Pancreas (tissue), 10 donors: Measurements from ENCODE around the gene CCR4. TPM values are rescaled to one million over a fixed set of nuclear protein-coding genes. Genes with fewer than 3 reads are reported as not detected.

Source experiments
- ATAC-seq, 4 donors: fragments of 200-7000 bp; cut with Tn5 transposase; one replicate each; pipeline versions ENCODE4 v1.8.0 to v1.9.1; 2020; ENCODE audit warnings: mild to moderate bottlenecking in 4 of 4, moderate library complexity in 4 of 4
- DNase-seq, 6 donors: peaks; one replicate each; pipeline ENCODE4 v3.0.0-alpha.2; 2020
- FAIRE-seq: peaks from 2 replicates; lab custom pipeline; 2012; peaks lifted over from hg19 to GRCh38; lab: Jason Lieb, UNC
- H3K27ac ChIP-seq, 4 donors: fragments of 200-600 bp; sonication (generic); 1 replicate in 3 of 4; 2 replicates in 1 of 4; pipeline versions ENCODE4 v1.5.0 to v1.8.0; 2020
- H3K27me3 ChIP-seq, 4 donors: fragments of 200-600 bp; one replicate each; pipeline ENCODE4 v1.8.0; 2021
- H3K36me3 ChIP-seq, 3 donors: fragments of 200-600 bp; sonication (generic) in 1 of 3; one replicate each; pipeline versions ENCODE4 v1.5.0 to v1.8.0; 2020 to 2021
- H3K4me1 ChIP-seq, 3 donors: fragments of 200-600 bp; one replicate each; pipeline ENCODE4 v1.8.0; 2021
- H3K4me3 ChIP-seq, 4 donors: fragments of 200-600 bp; sonication (generic) in 2 of 4; one replicate each; pipeline versions ENCODE4 v1.5.0 to v1.8.0; 2020 to 2021
- H3K9me3 ChIP-seq, 4 donors: fragments of 200-600 bp; one replicate each; pipeline ENCODE4 v1.8.0; 2021
- CTCF ChIP-seq, 4 donors: fragments of 200-600 bp; sonication (generic) in 3 of 4; IDR thresholded peaks; one replicate each; pipeline versions ENCODE4 v1.5.0 to v1.8.0; 2021; ENCODE audit warnings: antibody characterized with exemption in 4 of 4
- WGBS, 2 donors: extraction: QIAGEN DNeasy Blood & Tissue Kit; methylation state at CpG; one replicate each; pipeline ENCODE4 v1.1.7; 2013; 5-methylcytosine and 5-hydroxymethylcytosine counted together
- intact Hi-C, 3 donors: fragments of 100-400 bp; cut with DNase I; formaldehyde crosslinking; loops; one replicate each; pipeline versions ENCODE4 v1.11.1 to v1.14.2; 2022
- polyA plus RNA-seq, 2 donors: library from polyadenylated mRNA; stranded (reverse); fragments of 200-250 nt; gene quantifications; one replicate each; pipeline ENCODE4 v1.2.3, GENCODE V29; 2013
- total RNA-seq, 6 donors: library from RNA; stranded (reverse); fragmentation: NEBNext Ultra II Directional in 4 of 6; extraction: Animal tissue kit (Norgen Biotek cat#: 25700) in 4 of 6; gene quantifications; one replicate each; pipeline versions ENCODE4 v1.2.1 to v1.2.4, GENCODE V29; 2021 to 2023
- donor health status: healthy with polysubstance abuse.
- donor health status: DM: no; HTN: no; CAD: no; lungs with moderate emphysema.
- donor health status: DM: no; HTN: no; CAD: no.
- donor health status: control.
- donor health status: control.
- donor health status: Bipolar disorder and iron deficiency.
- donor health status: DM: yes; HTN: yes; CAD: no.
- donor health status: DM: no; HTN: no; CAD: no.
- donor health status: DM: no; HTN: no; CAD: no.
- donor health status: DM: yes; HTN: yes; CAD: no.

Gene CCR4
- total and polyA plus RNA-seq, 8 donors: 0.06 to 0.25 (median 0.09) TPM; not detected in 4

- TF ChIP-seq CTCF (IDR thresholded peaks at IDR 0.05): no peak
- WGBS, 2 donors: 80 to 83% methylated on average over 4 of the region's 4 CpGs
- intact Hi-C loops: no loop called here
- Histone ChIP-seq H3K4me3 (no peak overlapping the region), H3K36me3 (no peaks in the 10 kb centered on the region), H3K4me1 (no peaks in the 10 kb centered on the region), H3K9me3 (no peaks in the 10 kb centered on the region), H3K27me3 (no peaks in the 10 kb centered on the region), H3K27ac (no peak overlapping the region)
- no peak for ATAC-seq
- no peak for FAIRE-seq
- no peak for DNase-seq
Measured at GRCh38 chr3:32995098-32995497, 43.7 kb downstream of the CCR4 start.

- H3K36me3 ChIP-seq: no peaks in the 10 kb centered on the region
- intact Hi-C loops: no loop called here
- H3K9me3 ChIP-seq: no peaks in the 10 kb centered on the region
- 71 to 78% methylated on average over 5 of the region's 5 CpGs for WGBS, 2 donors
- no peak for TF ChIP-seq CTCF (IDR thresholded peaks at IDR 0.05)
- no peak for FAIRE-seq
- no peak overlapping the region for H3K4me3 ChIP-seq
- H3K27ac ChIP-seq: no peak overlapping the region
- no peaks in the 10 kb centered on the region for H3K27me3 ChIP-seq
- no peaks in the 10 kb centered on the region for H3K4me1 ChIP-seq
- no peak for ATAC-seq
- DNase-seq: no peak
Measured at GRCh38 chr3:32996048-32996754, 44.8 kb downstream of the CCR4 start.

- no peak overlapping the region for H3K27ac ChIP-seq
- H3K9me3 ChIP-seq: no peaks in the 10 kb centered on the region
- no peak for FAIRE-seq
- 87 to 93% methylated on average over 2 of the region's 2 CpGs for WGBS, 2 donors
- H3K4me1 ChIP-seq: no peaks in the 10 kb centered on the region
- intact Hi-C loops: no loop called here
- ATAC-seq: no peak
- H3K4me3 ChIP-seq: no peak overlapping the region
- no peaks in the 10 kb centered on the region for H3K36me3 ChIP-seq
- DNase-seq: no peak
- H3K27me3 ChIP-seq: no peaks in the 10 kb centered on the region
- no peak for TF ChIP-seq CTCF (IDR thresholded peaks at IDR 0.05)
Measured at GRCh38 chr3:32996755-32997091, 45.3 kb downstream of the CCR4 start.

- 87 to 90% methylated on average over 10 of the region's 10 CpGs for WGBS, 2 donors
- intact Hi-C loops: no loop called here
- DNase-seq (no peak), ATAC-seq (no peak), FAIRE-seq (no peak)
- no peaks in the 10 kb centered on the region for H3K27me3 ChIP-seq
- H3K4me1 ChIP-seq: no peaks in the 10 kb centered on the region
- H3K9me3 ChIP-seq: no peaks in the 10 kb centered on the region
- H3K36me3 ChIP-seq: no peaks in the 10 kb centered on the region
- H3K4me3 ChIP-seq: no peak overlapping the region
- no peak overlapping the region for H3K27ac ChIP-seq
- no peak for TF ChIP-seq CTCF (IDR thresholded peaks at IDR 0.05)
Measured at GRCh38 chr3:32998631-32999451, 47.4 kb downstream of the CCR4 start.
